Left lung (tissue), 10 donors: ENCODE results near the gene CACUL1. TPM values are rescaled to one million over a fixed set of nuclear protein-coding genes. Genes with fewer than 3 reads are reported as not detected.

Experiments used
- ATAC-seq: fragments of 200-7000 bp; cut with Tn5 transposase; one replicate; pipeline ENCODE4 v1.9.1; 2020; ENCODE audit warnings: moderate library complexity
- DNase-seq, 4 donors: peaks; one replicate each; pipeline ENCODE4 v3.0.0-alpha.2; 2013 to 2020
- H3K27ac ChIP-seq, 2 donors: fragments of 200-600 bp; sonication (generic) in 1 of 2; one replicate each; pipeline versions ENCODE4 v1.5.0 to v1.8.0; 2020 to 2021
- H3K27me3 ChIP-seq, 2 donors: fragments of 200-600 bp; sonication (generic) in 1 of 2; one replicate each; pipeline versions ENCODE4 v1.5.0 to v1.8.0; 2020 to 2021
- H3K36me3 ChIP-seq, 2 donors: fragments of 200-600 bp; sonication (generic) in 1 of 2; one replicate each; pipeline versions ENCODE4 v1.5.0 to v1.8.0; 2020 to 2021
- H3K4me1 ChIP-seq, 2 donors: fragments of 200-600 bp; one replicate each; pipeline ENCODE4 v1.8.0; 2021
- H3K4me3 ChIP-seq, 2 donors: fragments of 200-600 bp; sonication (generic) in 1 of 2; one replicate each; pipeline versions ENCODE4 v1.5.0 to v1.8.0; 2020 to 2021; ENCODE audit warnings: mild to moderate bottlenecking in 1 of 2
- H3K9me3 ChIP-seq, 2 donors: fragments of 200-600 bp; sonication (generic) in 1 of 2; one replicate each; pipeline versions ENCODE4 v1.5.0 to v1.8.0; 2020 to 2021
- CTCF ChIP-seq, 2 donors: fragments of 200-600 bp; sonication (generic) in 1 of 2; IDR thresholded peaks; one replicate each; pipeline versions ENCODE4 v1.5.0 to v1.8.0; 2021; ENCODE audit warnings: antibody characterized with exemption in 2 of 2
- intact Hi-C, 2 donors: fragments of 100-400 bp; cut with DNase I; formaldehyde crosslinking; loops; one replicate each; pipeline versions ENCODE4 v1.11.2 to v1.14.2; 2022
- polyA plus RNA-seq, 6 donors: library from polyadenylated mRNA; unstranded; fragments of 120-200 nt; gene quantifications; one replicate each; pipeline ENCODE4 v1.2.1, GENCODE V29; 2013; ENCODE audit not compliant: insufficient read length in 6 of 6
- total RNA-seq, 2 donors: library from RNA; stranded (reverse); fragmentation: NEBNext Ultra II Directional; extraction: Animal tissue kit (Norgen Biotek cat#: 25700); gene quantifications; one replicate each; pipeline ENCODE4 v1.2.1, GENCODE V29; 2021
- donor health status: DM: no; HTN: yes; CAD: no.
- donor health status: DM: no; HTN: no; CAD: no.

CACUL1 gene
- total and polyA plus RNA-seq, 8 donors = 35.1 to 46.1 (median 37.3) TPM

DNA sequence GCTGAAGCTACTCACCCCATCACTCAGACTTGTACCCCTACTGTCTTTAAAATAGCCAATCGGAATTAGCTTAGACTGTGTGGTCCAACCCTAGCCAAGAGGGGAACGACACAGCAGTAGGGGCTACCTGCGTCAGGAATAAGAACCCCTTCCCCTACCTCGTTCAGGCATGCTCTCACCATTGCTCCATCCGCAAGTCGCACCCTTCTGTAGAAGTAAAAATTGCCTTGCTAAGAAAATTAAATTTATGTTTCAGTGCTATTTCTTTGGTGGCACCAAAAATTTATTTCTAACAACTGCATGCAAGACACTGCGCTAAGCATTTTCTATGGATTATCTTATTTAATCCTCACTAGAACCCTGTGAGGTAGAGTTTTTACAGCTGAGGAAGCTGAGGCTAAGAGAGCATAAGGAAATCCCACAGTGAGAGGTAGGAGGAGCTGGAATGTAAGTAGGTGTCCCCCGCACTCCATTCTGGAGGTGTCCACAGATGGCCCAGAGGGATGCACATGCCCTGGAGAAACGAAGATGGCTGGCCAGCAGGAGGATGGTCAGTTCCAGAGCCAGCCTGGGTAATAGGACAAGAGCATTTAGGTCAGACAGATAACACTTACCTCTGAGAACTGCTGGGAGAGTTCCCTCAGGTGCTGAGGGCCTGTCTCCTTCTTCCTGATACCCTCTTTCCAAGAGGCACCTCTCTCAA lies 15.3 kb upstream of the CACUL1 start:
- Histone ChIP-seq H3K27me3 (no peaks in the 10 kb centered on the region), H3K9me3 (peaks cover 0 to 7% of the 10 kb centered on the region in 2 donors), H3K36me3 (no peaks in the 10 kb centered on the region), H3K4me3 (no peak overlapping the region), H3K27ac (no peak overlapping the region), H3K4me1 (no peaks in the 10 kb centered on the region)
- DNase-seq = no peak
- no peak for ATAC-seq
- intact Hi-C loops = no loop called here
- TF ChIP-seq CTCF (IDR thresholded peaks at IDR 0.05) = no peak

- H3K27me3 ChIP-seq = no peaks in the 10 kb centered on the region
- no peak for TF ChIP-seq CTCF (IDR thresholded peaks at IDR 0.05)
- no peaks in the 10 kb centered on the region for H3K36me3 ChIP-seq
- DNase-seq = no peak
- no peak for ATAC-seq
- no peak overlapping the region for H3K4me3 ChIP-seq
- H3K27ac ChIP-seq = no peak overlapping the region
- no peaks in the 10 kb centered on the region for H3K4me1 ChIP-seq
- peaks cover 0 to 7% of the 10 kb centered on the region in 2 donors for H3K9me3 ChIP-seq
- intact Hi-C loops = no loop called here
Measured at GRCh38 chr10:118768041-118768919, 13.5 kb upstream of the CACUL1 start.

DNA sequence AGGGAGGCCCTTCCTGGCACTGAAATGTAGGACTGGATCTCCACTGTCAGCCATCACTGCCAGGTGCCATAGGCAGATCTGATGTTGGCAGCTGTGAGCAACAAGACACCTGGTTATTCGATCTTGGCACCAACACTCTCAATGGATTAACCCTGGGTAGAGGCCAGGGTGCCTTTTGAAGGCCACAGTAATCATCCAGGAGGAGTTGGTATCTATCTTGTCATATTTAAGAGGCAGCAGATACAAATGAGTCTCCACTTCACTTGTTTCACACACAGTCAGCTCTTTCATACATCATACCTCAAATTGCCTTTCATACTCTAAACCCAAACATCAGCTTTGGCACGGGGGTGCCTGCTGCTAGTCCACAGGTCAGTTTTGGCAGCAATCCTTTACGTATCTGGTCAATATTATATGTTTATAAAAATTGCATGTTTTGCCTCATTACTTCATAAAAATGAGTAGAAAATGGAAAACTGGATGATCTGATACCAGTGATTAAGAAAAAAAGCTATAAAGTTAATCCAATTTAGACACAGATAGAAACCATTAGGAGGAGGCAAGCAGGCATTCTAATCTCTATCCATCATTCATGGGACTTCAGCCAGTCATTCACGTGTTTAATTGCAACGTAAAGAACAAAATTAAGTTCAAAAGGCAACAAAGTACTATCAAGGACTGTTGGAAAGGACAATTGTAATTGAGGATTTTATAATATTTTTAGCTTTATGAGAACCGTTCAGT lies 12.7 kb upstream of the CACUL1 start:
- no peak for ATAC-seq
- TF ChIP-seq CTCF (IDR thresholded peaks at IDR 0.05) = no peak
- H3K36me3 ChIP-seq = no peaks in the 10 kb centered on the region
- H3K9me3 ChIP-seq = peaks cover 0 to 7% of the 10 kb centered on the region in 2 donors
- intact Hi-C loops = no loop called here
- no peak overlapping the region for H3K4me3 ChIP-seq
- H3K27me3 ChIP-seq = no peaks in the 10 kb centered on the region
- no peak for DNase-seq
- no peak overlapping the region for H3K27ac ChIP-seq
- H3K4me1 ChIP-seq = no peaks in the 10 kb centered on the region

GRCh38 chr10:118764195-118764594 lies 9.4 kb upstream of the CACUL1 start:
- Histone ChIP-seq H3K27ac (no peak overlapping the region), H3K9me3 (no peaks in the 10 kb centered on the region), H3K36me3 (no peaks in the 10 kb centered on the region), H3K4me3 (no peak overlapping the region), H3K27me3 (no peaks in the 10 kb centered on the region), H3K4me1 (no peaks in the 10 kb centered on the region)
- no peak for TF ChIP-seq CTCF (IDR thresholded peaks at IDR 0.05)
- DNase-seq = no peak
- no peak for ATAC-seq
- intact Hi-C loops = no loop called here
